ENCODE measurements around the gene ACTN1. TPM values are rescaled to one million over a fixed set of nuclear protein-coding genes. Genes with fewer than 3 reads are reported as not detected.

The ACTN1 gene
- total and polyA plus RNA-seq, 2 of the 8 experiments (the other 6 are each of a cell fraction or from before 2014, with no cell fraction given), result 236 to 262 TPM

- no peak for TF ChIP-seq CHD7 (IDR thresholded peaks at IDR 0.05; ENCODE audit: insufficient replicate concordance, low read length)
Measured at GRCh38 chr14:68891851-68892660, 87.0 kb downstream of the ACTN1 start (continued).

Data from H1 (cell line).